GM12878 (cell line): ENCODE data around the gene RSPH10B2.
"Not testable (repeated sequence)": the region's sequence is repeated elsewhere in the genome, so short reads cannot be mapped to it uniquely, and the experiment has no call there.

Experiments used
- BACH1 ChIP-seq: fragments of 450-650 bp; IDR thresholded peaks from 2 replicates; pipeline ENCODE4 v1.6.1; 2017; ENCODE audit warnings: mild to moderate bottlenecking, borderline replicate concordance
- CREM ChIP-seq: IDR thresholded peaks from 2 replicates; pipeline ENCODE4 v1.6.1; 2014; ENCODE audit warnings: antibody characterized with exemption, low read depth
- CTCF ChIP-seq, 3 experiments: IDR thresholded peaks in 2 of 3; conservative IDR thresholded peaks in 1 of 3; 2 replicates each; pipeline ENCODE4 v1.5.1; 2011; ENCODE audit warnings: low read depth in 3 of 3, low read length in 3 of 3, mild to moderate bottlenecking in 3 of 3, control low read depth in 2 of 3, moderate library complexity in 2 of 3, inconsistent platforms in 1 of 3, mixed read lengths in 1 of 3; ENCODE audit not compliant: control insufficient read depth in 2 of 3, insufficient read depth in 1 of 3; ENCODE audit errors: extremely low read depth in 1 of 3
- EP300 ChIP-seq, 2 experiments: fragments of 150-350 bp in 1 of 2; IDR thresholded peaks; 2 replicates each; pipeline ENCODE4 v1.6.1; 2011 to 2012; ENCODE audit warnings: low read depth in 2 of 2, low read length in 2 of 2, borderline replicate concordance in 1 of 2, improper control_type of control experiment in 1 of 2, inconsistent platforms in 1 of 2; ENCODE audit not compliant: control insufficient read depth in 1 of 2
- EZH2 ChIP-seq: IDR thresholded peaks from 2 replicates; pipeline ENCODE4 v1.6.1; 2012; ENCODE audit warnings: low read depth, mild to moderate bottlenecking, control low read depth, inconsistent platforms, low read length, borderline replicate concordance; ENCODE audit not compliant: control insufficient read depth
- FOXM1 ChIP-seq: IDR thresholded peaks from 2 replicates; pipeline ENCODE4 v1.6.1; 2012; ENCODE audit warnings: low read depth, mild to moderate bottlenecking, inconsistent platforms, low read length, moderate library complexity
- JUNB ChIP-seq: IDR thresholded peaks from 2 replicates; pipeline ENCODE4 v1.6.1; 2016; ENCODE audit warnings: antibody characterized with exemption, mild to moderate bottlenecking
- MLLT1 ChIP-seq: fragments of 450-650 bp; IDR thresholded peaks from 2 replicates; pipeline ENCODE4 v1.6.1; 2016; ENCODE audit warnings: mild to moderate bottlenecking
- MYC ChIP-seq: IDR thresholded peaks from 2 replicates; pipeline ENCODE4 v1.6.1; 2011; ENCODE audit warnings: mild to moderate bottlenecking, low read length, moderate library complexity, inconsistent platforms; ENCODE audit not compliant: insufficient read depth, insufficient replicate concordance, insufficient read length, severe bottlenecking
- RFX5 ChIP-seq: IDR thresholded peaks from 2 replicates; pipeline ENCODE4 v1.6.1; 2011; ENCODE audit warnings: low read depth, low read length, improper control_type of control experiment
- SP1 ChIP-seq: IDR thresholded peaks from one replicate; pipeline ENCODE4 v1.6.1; 2011; ENCODE audit warnings: low read depth, low read length
- YY1 ChIP-seq: IDR thresholded peaks from 2 replicates; pipeline ENCODE4 v1.6.1; 2011; ENCODE audit warnings: low read depth, mild to moderate bottlenecking, low read length

- TF ChIP-seq BACH1; RFX5; CTCF (IDR thresholded peaks at IDR 0.05 in 2 of 3, conservative IDR thresholded peaks at IDR 0.05 in 1 of 3; ENCODE audit: control insufficient read depth in 2 of 3, extremely low read depth in 1 of 3, insufficient read depth in 1 of 3, low read depth in 3 of 3, low read length in 3 of 3); EP300 (IDR thresholded peaks at IDR 0.05; ENCODE audit: borderline replicate concordance in 1 of 2, control insufficient read depth in 1 of 2, low read depth in 2 of 2, low read length in 2 of 2); MLLT1; FOXM1; JUNB; SP1; CREM; EZH2; MYC; YY1: not testable (repeated sequence)
These were observed 59.1 kb downstream of the RSPH10B2 start for GRCh38 chr7:6813011-6813410.
